Pancreas (tissue), 10 donors: ENCODE measurements around the gene KDM8. TPM values are rescaled to one million over a fixed set of nuclear protein-coding genes. Genes with fewer than 3 reads are reported as not detected.
A peak's percentile ranks its signal among the peaks of the same experiment; 100 is the strongest.
"Not testable (repeated sequence)": the region's sequence is repeated elsewhere in the genome, so short reads cannot be mapped to it uniquely, and the experiment has no call there.

Experiments
- ATAC-seq, 4 donors: fragments of 200-7000 bp; cut with Tn5 transposase; one replicate each; pipeline versions ENCODE4 v1.8.0 to v1.9.1; 2020; ENCODE audit warnings: mild to moderate bottlenecking in 4 of 4, moderate library complexity in 4 of 4
- DNase-seq, 6 donors: peaks; one replicate each; pipeline ENCODE4 v3.0.0-alpha.2; 2020
- FAIRE-seq: peaks from 2 replicates; lab custom pipeline; 2012; peaks lifted over from hg19 to GRCh38; lab: Jason Lieb, UNC
- H3K27ac ChIP-seq, 4 donors: fragments of 200-600 bp; sonication (generic); 1 replicate in 3 of 4; 2 replicates in 1 of 4; pipeline versions ENCODE4 v1.5.0 to v1.8.0; 2020
- H3K27me3 ChIP-seq, 4 donors: fragments of 200-600 bp; one replicate each; pipeline ENCODE4 v1.8.0; 2021
- H3K36me3 ChIP-seq, 3 donors: fragments of 200-600 bp; sonication (generic) in 1 of 3; one replicate each; pipeline versions ENCODE4 v1.5.0 to v1.8.0; 2020 to 2021
- H3K4me1 ChIP-seq, 3 donors: fragments of 200-600 bp; one replicate each; pipeline ENCODE4 v1.8.0; 2021
- H3K4me3 ChIP-seq, 4 donors: fragments of 200-600 bp; sonication (generic) in 2 of 4; one replicate each; pipeline versions ENCODE4 v1.5.0 to v1.8.0; 2020 to 2021
- H3K9me3 ChIP-seq, 4 donors: fragments of 200-600 bp; one replicate each; pipeline ENCODE4 v1.8.0; 2021
- CTCF ChIP-seq, 4 donors: fragments of 200-600 bp; sonication (generic) in 3 of 4; IDR thresholded peaks; one replicate each; pipeline versions ENCODE4 v1.5.0 to v1.8.0; 2021; ENCODE audit warnings: antibody characterized with exemption in 4 of 4
- WGBS, 2 donors: extraction: QIAGEN DNeasy Blood & Tissue Kit; methylation state at CpG; one replicate each; pipeline ENCODE4 v1.1.7; 2013; 5-methylcytosine and 5-hydroxymethylcytosine counted together
- intact Hi-C, 3 donors: fragments of 100-400 bp; cut with DNase I; formaldehyde crosslinking; loops; one replicate each; pipeline versions ENCODE4 v1.11.1 to v1.14.2; 2022
- polyA plus RNA-seq, 2 donors: library from polyadenylated mRNA; stranded (reverse); fragments of 200-250 nt; gene quantifications; one replicate each; pipeline ENCODE4 v1.2.3, GENCODE V29; 2013
- total RNA-seq, 6 donors: library from RNA; stranded (reverse); fragmentation: NEBNext Ultra II Directional in 4 of 6; extraction: Animal tissue kit (Norgen Biotek cat#: 25700) in 4 of 6; gene quantifications; one replicate each; pipeline versions ENCODE4 v1.2.1 to v1.2.4, GENCODE V29; 2021 to 2023
- donor health status: healthy with polysubstance abuse.
- donor health status: DM: no; HTN: no; CAD: no; lungs with moderate emphysema.
- donor health status: DM: no; HTN: no; CAD: no.
- donor health status: control.
- donor health status: control.
- donor health status: Bipolar disorder and iron deficiency.
- donor health status: DM: yes; HTN: yes; CAD: no.
- donor health status: DM: no; HTN: no; CAD: no.
- donor health status: DM: no; HTN: no; CAD: no.
- donor health status: DM: yes; HTN: yes; CAD: no.

The KDM8 gene
- total and polyA plus RNA-seq, 8 donors: 4.7 to 17.7 (median 6.8) TPM

GRCh38 chr16:27204312-27204915 is 1.1 kb downstream of the KDM8 start:
- Histone ChIP-seq H3K27me3 (no peaks in the 10 kb centered on the region), H3K27ac (peak overlapping the region; percentile 92 to 98 (median 97)), H3K36me3 (no peaks in the 10 kb centered on the region), H3K4me3 (peak overlapping the region; percentile 23 to 73 (median 42)), H3K9me3 (no peaks in the 10 kb centered on the region), H3K4me1 (peaks cover 20 to 49% (median 37%) of the 10 kb centered on the region in 3 donors)
- TF ChIP-seq CTCF (IDR thresholded peaks at IDR 0.05): no peak
- FAIRE-seq: no peak
- no peak for ATAC-seq
- 39 to 40% methylated on average over 14 of the region's 14 CpGs for WGBS, 2 donors
- intact Hi-C loops: no loop called here
- DNase-seq: peak in 1 of 6 donors; percentile 46

GRCh38 chr16:27205423-27206065 is 2.2 kb downstream of the KDM8 start:
- intact Hi-C loops: no loop called here

GRCh38 chr16:27207121-27207520 is 3.8 kb downstream of the KDM8 start:
- H3K4me1 ChIP-seq: peaks cover 44 to 71% (median 59%) of the 10 kb centered on the region in 3 donors
- ATAC-seq, H3K4me3 ChIP-seq, H3K27me3 ChIP-seq, intact Hi-C loops, DNase-seq, FAIRE-seq, H3K9me3 ChIP-seq, H3K36me3 ChIP-seq: not testable (repeated sequence)
- WGBS, 2 donors: 95 to 98% methylated on average over 10 of the region's 10 CpGs
- H3K27ac ChIP-seq: peak overlapping the region in 2 of 4 donors; percentile 77 to 89

More at GRCh38 chr16:27205423-27206065, 2.2 kb downstream of the KDM8 start:
- Histone ChIP-seq H3K36me3 (no peaks in the 10 kb centered on the region), H3K27ac (peak overlapping the region in 1 of 4 donors; percentile 98), H3K9me3 (no peaks in the 10 kb centered on the region), H3K27me3 (no peaks in the 10 kb centered on the region), H3K4me3 (no peak overlapping the region), H3K4me1 (peaks cover 31 to 59% (median 46%) of the 10 kb centered on the region in 3 donors)
- no peak for ATAC-seq
- TF ChIP-seq CTCF (IDR thresholded peaks at IDR 0.05): no peak
- no peak for FAIRE-seq
- WGBS, 2 donors: 74% methylated on average over 10 of the region's 10 CpGs
- no peak for DNase-seq

GRCh38 chr16:27208081-27208680 is 4.9 kb downstream of the KDM8 start:
- intact Hi-C loops: no loop called here
- Histone ChIP-seq H3K27me3 (no peaks in the 10 kb centered on the region), H3K27ac (peak overlapping the region; percentile 74 to 89 (median 82)), H3K36me3 (no peaks in the 10 kb centered on the region), H3K4me3 (no peak overlapping the region), H3K9me3 (no peaks in the 10 kb centered on the region), H3K4me1 (peaks cover 51 to 77% (median 68%) of the 10 kb centered on the region in 3 donors)
- FAIRE-seq (no peak), ATAC-seq (no peak), DNase-seq (peak in 1 of 6 donors; percentile 29)
- TF ChIP-seq CTCF (IDR thresholded peaks at IDR 0.05): no peak
- 43 to 50% methylated on average over 8 of the region's 8 CpGs for WGBS, 2 donors

GRCh38 chr16:27208796-27209195 is 5.5 kb downstream of the KDM8 start:
- H3K27me3 ChIP-seq: no peaks in the 10 kb centered on the region
- DNase-seq (peak in 4 of 6 donors; percentile 59 to 77 (median 67)), FAIRE-seq (no peak), ATAC-seq (peak; percentile 69 to 80 (median 77))
- no peaks in the 10 kb centered on the region for H3K36me3 ChIP-seq
- TF ChIP-seq CTCF (IDR thresholded peaks at IDR 0.05): no peak
- peak overlapping the region; percentile 74 to 89 (median 82) for H3K27ac ChIP-seq
- peaks cover 58 to 83% (median 74%) of the 10 kb centered on the region in 3 donors for H3K4me1 ChIP-seq
- no peaks in the 10 kb centered on the region for H3K9me3 ChIP-seq
- WGBS, 2 donors: 36 to 47% methylated on average over 3 of the region's 3 CpGs
- H3K4me3 ChIP-seq: no peak overlapping the region
- intact Hi-C loops: no loop called here
